HUES48 (cell line): Measurements from ENCODE around the gene GPALPP1.

ENCODE experiments used
- H3K27ac ChIP-seq: one replicate; pipeline ENCODE4 v1.7.0; 2013; ENCODE audit warnings: low read depth, low read length, inconsistent platforms
- H3K27me3 ChIP-seq: 2 replicates; pipeline ENCODE4 v1.6.1; 2013; ENCODE audit warnings: mild to moderate bottlenecking, low read length; ENCODE audit not compliant: control insufficient read depth, insufficient read depth
- H3K36me3 ChIP-seq: 2 replicates; pipeline ENCODE4 v1.6.1; 2013; ENCODE audit warnings: low read length; ENCODE audit not compliant: control insufficient read depth, insufficient read depth
- H3K4me1 ChIP-seq: 2 replicates; pipeline ENCODE4 v1.6.1; 2013; ENCODE audit warnings: mild to moderate bottlenecking, low read length; ENCODE audit not compliant: control insufficient read depth, insufficient read depth
- H3K4me3 ChIP-seq: 2 replicates; pipeline ENCODE4 v1.5.1; 2013; ENCODE audit warnings: mild to moderate bottlenecking, low read depth, low read length
- H3K9ac ChIP-seq: 2 replicates; pipeline ENCODE4 v1.6.1; 2013; ENCODE audit warnings: mild to moderate bottlenecking, low read depth, low read length, moderate library complexity
- H3K9me3 ChIP-seq: 2 replicates; pipeline ENCODE4 v1.6.1; 2013; ENCODE audit warnings: low read length; ENCODE audit not compliant: control insufficient read depth, insufficient read depth

GPALPP1 gene

DNA sequence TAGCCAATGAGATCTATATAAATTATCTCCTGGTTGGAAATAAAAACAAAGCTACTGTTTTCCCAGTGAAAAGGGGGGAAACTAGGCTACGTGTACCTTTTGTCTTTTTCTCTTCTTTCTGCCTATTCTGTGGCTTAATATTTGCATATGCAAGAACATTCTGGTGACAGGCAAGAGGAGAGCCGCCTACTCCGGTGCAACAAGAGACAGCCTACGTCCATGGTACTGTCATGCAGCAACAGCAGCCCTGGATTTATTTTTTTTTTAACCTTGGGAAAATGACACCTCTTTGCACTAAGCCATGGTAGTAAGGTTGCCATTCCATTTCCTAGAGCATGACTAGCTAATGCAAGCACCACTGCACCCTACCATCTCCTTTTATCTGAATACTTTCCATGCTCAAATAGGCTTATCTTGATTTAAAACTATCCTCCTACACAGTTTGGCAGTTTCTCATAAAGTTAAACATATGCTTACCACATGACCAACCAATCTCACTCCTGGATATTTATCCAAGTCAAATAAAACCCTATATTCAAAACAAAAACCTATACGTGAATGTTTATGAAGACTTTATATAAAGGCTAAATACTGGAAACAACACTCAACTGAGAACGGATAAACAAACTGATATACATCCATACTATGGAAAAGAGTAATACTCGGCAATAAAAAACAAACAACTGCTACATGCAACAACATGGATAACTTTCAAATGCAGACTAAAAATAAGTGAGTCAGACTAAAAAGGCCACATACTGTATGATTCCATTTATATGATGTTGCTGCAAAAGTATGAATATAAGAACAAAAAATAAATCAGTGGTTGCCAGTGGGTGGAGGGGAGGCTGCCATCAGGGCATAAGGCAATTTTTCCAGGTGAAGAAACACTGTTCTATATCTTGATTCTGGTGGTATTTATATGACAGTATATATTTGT lies 17.4 kb upstream of the GPALPP1 start:
- no peak overlapping the region for H3K27ac ChIP-seq
- H3K4me3 ChIP-seq, result no peak overlapping the region
- no peaks in the 10 kb centered on the region for H3K9me3 ChIP-seq
- peaks cover 6% of the 10 kb centered on the region; the same call in 1 of the 2 replicates for H3K4me1 ChIP-seq
- H3K27me3 ChIP-seq, result no peaks in the 10 kb centered on the region
- no peak overlapping the region for H3K9ac ChIP-seq
- H3K36me3 ChIP-seq, result peaks cover 61% of the 10 kb centered on the region

DNA sequence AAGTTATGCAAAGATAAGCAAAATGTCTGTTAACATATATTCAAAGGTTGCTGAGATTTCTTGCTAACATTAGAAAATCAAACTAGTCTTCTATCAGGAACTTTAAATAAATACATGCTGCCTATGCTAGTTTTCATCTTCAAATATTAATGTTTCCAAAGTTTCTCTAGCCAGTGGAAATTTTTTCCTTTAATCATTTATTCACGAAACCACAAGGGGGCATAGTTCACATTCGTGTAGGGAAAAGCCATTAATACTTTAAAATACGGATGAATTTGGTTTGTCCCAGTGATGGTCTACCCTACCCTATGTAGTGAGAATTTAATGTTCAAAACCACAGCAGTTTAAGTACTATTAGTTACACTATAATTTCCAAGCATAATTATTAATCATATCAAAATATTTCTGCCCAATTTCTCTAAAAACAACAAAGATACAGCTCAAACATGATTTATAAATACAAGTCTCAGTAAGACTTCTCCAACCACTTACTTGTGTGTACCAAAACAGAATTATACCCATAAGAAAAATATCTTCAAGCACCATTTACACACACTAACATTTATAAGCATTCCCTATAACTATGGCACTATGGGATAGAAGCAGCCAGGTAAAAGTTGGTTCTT lies 16.3 kb upstream of the GPALPP1 start:
- no peaks in the 10 kb centered on the region for H3K9me3 ChIP-seq
- H3K27me3 ChIP-seq, result no peaks in the 10 kb centered on the region
- peaks cover 64% of the 10 kb centered on the region for H3K36me3 ChIP-seq
- H3K9ac ChIP-seq, result no peak overlapping the region
- H3K4me1 ChIP-seq, result peaks cover 6% of the 10 kb centered on the region; the same call in 1 of the 2 replicates
- H3K4me3 ChIP-seq, result no peak overlapping the region
- no peak overlapping the region for H3K27ac ChIP-seq

DNA sequence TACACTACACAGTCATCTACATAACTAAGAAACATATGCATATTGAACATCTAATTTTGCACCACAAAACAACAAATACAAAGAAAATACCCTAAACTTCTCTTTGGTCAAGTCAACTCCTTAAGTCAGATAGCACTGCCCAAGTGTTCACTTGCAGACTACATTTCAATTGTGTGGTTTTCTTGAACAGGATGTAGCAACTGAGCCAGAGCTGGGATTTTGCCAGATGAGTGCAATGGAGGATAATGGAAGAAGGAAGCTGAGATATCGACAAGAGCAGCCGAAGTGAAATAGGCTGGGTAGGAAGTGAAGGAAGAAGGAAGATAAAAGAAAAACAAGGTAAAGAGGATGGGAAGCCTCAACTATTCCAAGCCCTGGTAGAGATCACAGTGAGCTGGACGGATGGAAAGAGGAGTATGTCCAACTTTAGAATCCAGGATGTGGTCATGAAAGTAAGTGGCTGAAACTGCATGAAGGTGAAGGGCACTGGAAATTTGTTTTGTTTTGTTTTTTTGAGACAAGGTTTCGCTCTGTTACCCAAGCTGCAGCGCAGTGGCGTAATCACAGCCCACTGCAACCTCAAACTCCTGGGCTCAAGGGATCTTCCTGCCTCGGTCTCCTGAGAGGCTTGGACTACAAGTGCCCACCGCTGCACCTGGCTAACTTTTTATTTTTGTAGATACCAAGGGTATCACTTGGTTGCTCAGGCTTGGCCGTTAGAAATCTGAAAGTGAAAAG lies 15.1 kb upstream of the GPALPP1 start:
- H3K36me3 ChIP-seq, result peaks cover 67% of the 10 kb centered on the region
- H3K9me3 ChIP-seq, result no peaks in the 10 kb centered on the region
- H3K4me1 ChIP-seq, result peaks cover 6% of the 10 kb centered on the region; the same call in 1 of the 2 replicates
- H3K27ac ChIP-seq, result no peak overlapping the region
- no peak overlapping the region for H3K4me3 ChIP-seq
- no peaks in the 10 kb centered on the region for H3K27me3 ChIP-seq
- H3K9ac ChIP-seq, result no peak overlapping the region

DNA sequence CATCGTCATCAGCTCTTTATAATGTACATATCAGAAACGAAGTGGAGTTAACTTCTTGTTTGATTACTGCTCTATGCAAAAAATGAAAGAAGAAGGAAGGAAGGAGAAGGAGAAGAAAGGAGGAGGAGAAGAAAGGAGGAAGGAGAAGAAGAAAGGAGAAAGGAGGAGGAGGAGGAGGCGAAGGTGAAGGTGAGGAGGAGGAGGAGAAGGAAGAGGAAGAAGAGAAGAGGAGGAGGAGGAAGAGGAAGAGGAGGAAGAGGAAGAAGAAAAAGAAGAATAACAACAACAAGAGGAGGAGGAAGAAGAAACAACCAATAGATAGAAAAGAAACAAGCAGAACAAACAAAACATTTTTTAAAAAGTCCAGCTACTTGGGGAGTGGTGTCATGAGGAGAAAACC lies 13.1 kb upstream of the GPALPP1 start:
- Histone ChIP-seq H3K36me3 (peaks cover 87% of the 10 kb centered on the region), H3K27ac (no peak overlapping the region), H3K4me3 (no peak overlapping the region), H3K9me3 (no peaks in the 10 kb centered on the region), H3K4me1 (peaks cover 2% of the 10 kb centered on the region; the same call in 1 of the 2 replicates), H3K9ac (no peak overlapping the region), H3K27me3 (no peaks in the 10 kb centered on the region)

DNA sequence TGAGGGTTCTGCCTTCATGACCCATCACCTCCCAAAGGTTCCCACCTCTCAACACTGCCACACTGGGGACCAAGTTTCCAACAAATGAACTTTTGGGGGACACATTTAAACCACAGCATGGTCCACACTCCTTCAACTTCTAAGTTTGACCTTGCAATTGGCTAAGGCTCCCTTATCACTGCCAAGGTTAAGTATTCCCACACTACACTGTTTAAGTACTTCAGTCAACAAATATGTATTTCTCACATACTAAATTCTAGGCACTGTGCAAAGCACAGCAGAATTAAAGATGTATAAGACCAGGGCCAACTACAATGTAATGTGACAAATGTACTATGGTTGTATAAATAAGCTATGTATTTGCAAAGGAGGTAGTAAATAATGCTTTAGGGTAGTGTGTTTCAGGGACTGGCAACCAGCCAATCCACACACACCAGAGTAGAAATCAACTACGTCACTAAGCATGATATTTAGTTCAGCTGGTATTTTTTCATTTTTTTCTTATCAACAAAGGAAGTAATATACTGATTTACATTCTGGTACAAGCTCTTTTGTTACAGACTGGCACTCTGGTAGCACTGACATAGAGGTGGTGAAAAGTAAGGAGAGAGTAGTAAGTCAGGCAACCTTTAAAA lies 12.3 kb upstream of the GPALPP1 start:
- no peaks in the 10 kb centered on the region for H3K9me3 ChIP-seq
- H3K4me3 ChIP-seq, result no peak overlapping the region
- H3K36me3 ChIP-seq, result peaks cover 89% of the 10 kb centered on the region
- no peak overlapping the region for H3K27ac ChIP-seq
- H3K9ac ChIP-seq, result no peak overlapping the region
- no peaks in the 10 kb centered on the region for H3K27me3 ChIP-seq
- peaks cover 2% of the 10 kb centered on the region; the same call in 1 of the 2 replicates for H3K4me1 ChIP-seq

DNA sequence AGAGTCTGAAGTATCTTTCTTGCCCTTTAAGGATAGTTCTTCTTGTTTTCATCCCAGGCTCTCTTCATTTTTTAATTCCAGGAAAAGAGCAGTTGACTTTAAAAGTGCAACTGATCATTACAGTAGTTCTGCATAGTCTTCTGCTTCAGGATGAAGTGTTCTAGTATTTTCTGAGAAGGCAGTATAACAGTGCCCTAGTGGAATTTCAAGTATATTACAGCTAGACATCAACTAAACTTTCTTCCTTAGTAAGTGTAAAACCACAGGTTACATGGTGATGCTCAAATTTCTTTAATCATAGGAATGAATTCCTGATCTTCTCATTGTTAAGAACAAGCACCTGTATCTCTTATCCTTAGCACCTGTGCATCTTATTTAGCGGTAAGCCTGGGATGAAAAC lies 11.0 kb upstream of the GPALPP1 start:
- no peak overlapping the region for H3K27ac ChIP-seq
- no peak overlapping the region for H3K4me3 ChIP-seq
- H3K36me3 ChIP-seq, result peaks cover 79% of the 10 kb centered on the region
- H3K9ac ChIP-seq, result no peak overlapping the region
- no peaks in the 10 kb centered on the region for H3K9me3 ChIP-seq
- H3K27me3 ChIP-seq, result no peaks in the 10 kb centered on the region
- no peaks in the 10 kb centered on the region for H3K4me1 ChIP-seq

DNA sequence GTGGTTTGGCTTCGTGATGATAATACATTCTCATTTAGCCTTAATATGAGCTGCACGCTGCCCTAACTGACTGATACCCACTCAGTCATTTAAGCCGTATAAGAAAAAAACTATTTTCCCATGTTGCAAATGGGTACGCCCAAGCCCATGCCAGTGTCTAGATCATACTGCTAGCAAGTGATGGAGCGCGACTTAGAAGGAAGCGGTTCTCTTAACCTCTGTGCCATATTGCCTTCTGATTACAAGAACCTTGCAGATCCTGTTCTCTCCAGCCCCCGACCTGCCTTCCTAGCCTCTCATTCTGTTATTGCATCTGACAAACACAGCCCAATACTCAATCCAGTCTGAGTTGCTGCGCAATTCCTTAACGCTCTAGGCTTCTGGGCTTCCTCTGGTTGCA lies 603 bp downstream of the GPALPP1 start:
- Histone ChIP-seq H3K9me3 (no peaks in the 10 kb centered on the region), H3K36me3 (peaks cover 14% of the 10 kb centered on the region), H3K27me3 (no peaks in the 10 kb centered on the region), H3K27ac (peak overlapping the region; percentile 83), H3K9ac (peak overlapping the region; percentile 87), H3K4me1 (peaks cover 15% of the 10 kb centered on the region; the same call in 1 of the 2 replicates), H3K4me3 (peak overlapping the region; percentile 95)

DNA sequence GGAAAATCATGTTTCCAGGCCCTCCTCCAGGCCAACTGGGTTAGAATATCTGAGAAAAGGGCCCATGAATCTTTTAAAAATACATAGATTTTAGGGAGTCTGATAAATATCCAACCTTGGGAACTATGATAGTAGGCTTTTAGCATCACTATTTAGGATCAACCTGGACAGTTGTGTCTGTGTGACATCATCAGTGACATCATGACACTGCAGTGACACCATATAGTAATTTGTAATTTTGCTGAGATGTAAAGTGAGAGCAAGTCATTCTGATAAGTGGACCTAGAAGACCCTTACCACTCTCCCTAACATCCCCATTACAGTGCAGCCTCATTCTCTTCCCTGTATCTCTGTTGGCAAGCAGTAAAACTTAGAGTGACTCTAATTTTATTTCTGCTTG lies 14.1 kb downstream of the GPALPP1 start:
- H3K4me1 ChIP-seq, result no peaks in the 10 kb centered on the region
- H3K9ac ChIP-seq, result no peak overlapping the region
- H3K9me3 ChIP-seq, result no peaks in the 10 kb centered on the region
- H3K4me3 ChIP-seq, result no peak overlapping the region
- H3K27me3 ChIP-seq, result no peaks in the 10 kb centered on the region
- peaks cover 56% of the 10 kb centered on the region for H3K36me3 ChIP-seq
- H3K27ac ChIP-seq, result no peak overlapping the region

DNA sequence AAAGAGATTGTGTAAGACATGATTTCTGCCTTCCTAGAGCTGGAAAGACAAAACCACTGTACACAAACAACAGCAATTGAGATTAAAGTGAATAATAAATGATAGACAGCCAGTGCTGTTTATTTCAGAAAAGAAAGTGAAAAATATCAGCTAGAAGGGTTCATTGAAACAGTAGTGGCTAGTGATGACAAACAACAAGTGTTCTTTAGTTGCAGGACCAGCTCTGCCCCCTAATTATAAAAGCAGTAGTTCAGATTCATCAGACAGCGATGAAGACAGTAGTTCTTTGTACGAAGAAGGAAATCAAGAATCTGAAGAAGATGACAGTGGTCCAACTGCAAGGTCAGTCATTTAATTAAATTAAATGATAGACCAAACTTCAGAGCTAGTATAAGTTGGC lies 14.8 kb downstream of the GPALPP1 start:
- H3K4me1 ChIP-seq, result no peaks in the 10 kb centered on the region
- peaks cover 63% of the 10 kb centered on the region for H3K36me3 ChIP-seq
- no peak overlapping the region for H3K27ac ChIP-seq
- H3K4me3 ChIP-seq, result no peak overlapping the region
- H3K9me3 ChIP-seq, result no peaks in the 10 kb centered on the region
- H3K27me3 ChIP-seq, result no peaks in the 10 kb centered on the region
- H3K9ac ChIP-seq, result no peak overlapping the region

DNA sequence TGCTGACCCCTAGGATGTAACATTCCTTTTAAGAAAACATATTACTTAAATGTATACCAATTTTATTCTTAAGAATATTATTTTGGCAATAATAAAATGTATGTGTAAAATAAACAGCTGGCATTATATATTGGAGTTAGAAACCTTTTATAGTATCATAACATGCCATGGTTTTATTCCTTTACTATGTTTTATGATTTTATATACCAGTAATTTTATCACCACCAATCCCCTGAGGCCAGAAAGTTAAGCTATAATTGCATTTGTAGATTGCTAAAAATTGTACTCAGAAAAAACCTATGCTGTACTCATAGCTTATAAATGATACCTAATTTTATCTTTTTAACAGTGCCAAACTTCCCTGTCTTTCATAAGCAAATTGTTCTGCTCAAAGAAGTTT lies 17.9 kb downstream of the GPALPP1 start:
- H3K36me3 ChIP-seq, result peaks cover 74% of the 10 kb centered on the region
- H3K27me3 ChIP-seq, result no peaks in the 10 kb centered on the region
- H3K27ac ChIP-seq, result no peak overlapping the region
- H3K4me1 ChIP-seq, result no peaks in the 10 kb centered on the region
- H3K9ac ChIP-seq, result no peak overlapping the region
- H3K9me3 ChIP-seq, result no peaks in the 10 kb centered on the region
- H3K4me3 ChIP-seq, result no peak overlapping the region
